HCT116 (cell line): ENCODE data around the gene RAB34. TPM values are rescaled to one million over a fixed set of nuclear protein-coding genes. Genes with fewer than 3 reads are reported as not detected.

Experiments
- ATAC-seq: fragments of 200-7000 bp; cut with Tn5 transposase; 2 replicates; pipeline ENCODE4 v1.9.1; 2020; ENCODE audit warnings: mild to moderate bottlenecking, moderate library complexity
- BruUV-seq: library from RNA; stranded (reverse); fragments of 400-500 nt; replicated peaks from 2 replicates; lab custom pipeline; 2021; lab: Mats Ljungman, UMichigan
- CTCF ChIA-PET: fragments of 300-600 bp; sonication (Branson Sonifier 250); formaldehyde crosslinking; loops from one replicate; lab custom pipeline; 2021; ENCODE audit warnings: antibody characterized with exemption; lab: Charles Lee
- POLR2A ChIA-PET: fragments of 300-600, 350-600 bp; sonication (Branson Sonifier 250); formaldehyde crosslinking; loops from one replicate; lab custom pipeline; 2021; ENCODE audit warnings: antibody characterized with exemption; lab: Charles Lee
- RAD21 ChIA-PET, 2 experiments: fragments of 300-600 bp; sonication (Branson Sonifier 250); formaldehyde crosslinking; loops; one replicate each; lab custom pipeline; 2023; ENCODE audit warnings: low total read pairs in 2 of 2; ENCODE audit not compliant: uncharacterized antibody in 2 of 2, unreplicated experiment in 2 of 2, low non-redundant PET in 1 of 2; lab: Charles Lee
- DNase-seq: peaks from one replicate; pipeline ENCODE4 v3.0.0-alpha.2; 2010; ENCODE audit warnings: low read depth, low spot score
- H2AFZ ChIP-seq: fragments of 200-600 bp; shearing (Covaris generic), sonication (generic); 2 replicates; pipeline ENCODE4 v1.6.1; 2017; ENCODE audit warnings: low read depth, mixed run types, mixed read lengths, antibody characterized with exemption, low read length; ENCODE audit not compliant: poor library complexity, severe bottlenecking
- H3K27ac ChIP-seq: 2 replicates; pipeline ENCODE4 v1.5.1; 2012; ENCODE audit warnings: low read depth, low read length
- H3K27me3 ChIP-seq: fragments of 200-600 bp; sonication (generic); 2 replicates; pipeline ENCODE4 v1.6.1; 2016; ENCODE audit warnings: mixed run types, low read length, mixed read lengths; ENCODE audit not compliant: insufficient read depth
- H3K36me3 ChIP-seq, 2 experiments: fragments of 200-500 bp in 1 of 2; fragments of 200-600 bp in 1 of 2; sonication (Bioruptor generic) in 1 of 2; sonication (generic) in 1 of 2; 2 replicates each; pipeline versions ENCODE4 v1.5.1 to v1.6.1; 2014 to 2016; ENCODE audit warnings: low read length in 2 of 2, inconsistent platforms in 1 of 2, mixed read lengths in 1 of 2, mixed run types in 1 of 2; ENCODE audit not compliant: insufficient read depth in 2 of 2, control insufficient read depth in 1 of 2
- H3K4me1 ChIP-seq, 2 experiments: fragments of 200-600 bp in 1 of 2; sonication (generic) in 1 of 2; 2 replicates each; pipeline versions ENCODE4 v1.5.1 to v1.6.1; 2012 to 2017; ENCODE audit warnings: low read length in 2 of 2, inconsistent platforms in 1 of 2, mild to moderate bottlenecking in 1 of 2, mixed read lengths in 1 of 2, mixed run types in 1 of 2, moderate library complexity in 1 of 2; ENCODE audit not compliant: insufficient read depth in 2 of 2, control insufficient read depth in 1 of 2
- H3K4me2 ChIP-seq: fragments of 200-600 bp; sonication (generic); 2 replicates; pipeline ENCODE4 v1.6.1; 2017; ENCODE audit warnings: mixed run types, low read length, mixed read lengths
- H3K4me3 ChIP-seq, 2 experiments: fragments of 200-600 bp in 1 of 2; sonication (generic) in 1 of 2; replicated peaks in 1 of 2; 2 replicates each; pipeline ENCODE4 v1.5.1; 2011 to 2016; ENCODE audit warnings: low read length in 2 of 2, control low read depth in 1 of 2, low read depth in 1 of 2, mild to moderate bottlenecking in 1 of 2, mixed read lengths in 1 of 2, mixed run types in 1 of 2
- H3K79me2 ChIP-seq: fragments of 200-600 bp; sonication (generic); 2 replicates; pipeline ENCODE4 v1.6.1; 2017; ENCODE audit warnings: mild to moderate bottlenecking, mixed run types, low read length, moderate library complexity, mixed read lengths; ENCODE audit not compliant: insufficient read depth
- H3K9ac ChIP-seq: fragments of 200-600 bp; sonication (generic); 2 replicates; pipeline ENCODE4 v1.6.1; 2016; ENCODE audit warnings: low read length, mixed read lengths
- H3K9me2 ChIP-seq: fragments of 200-600 bp; sonication (generic), shearing (Covaris generic); 2 replicates; pipeline ENCODE4 v1.6.1; 2017; ENCODE audit warnings: mixed run types, mild to moderate bottlenecking, moderate library complexity; ENCODE audit not compliant: insufficient read depth
- H3K9me3 ChIP-seq, 2 experiments: fragments of 200-500 bp in 1 of 2; fragments of 200-600 bp in 1 of 2; sonication (Bioruptor generic) in 1 of 2; sonication (generic) in 1 of 2; 2 replicates each; pipeline ENCODE4 v1.6.1; 2014 to 2017; ENCODE audit warnings: low read length in 2 of 2, mixed read lengths in 2 of 2, inconsistent platforms in 1 of 2, low read depth in 1 of 2, mild to moderate bottlenecking in 1 of 2, mixed run types in 1 of 2, moderate library complexity in 1 of 2; ENCODE audit not compliant: control insufficient read depth in 1 of 2, insufficient read depth in 1 of 2
- H4K20me1 ChIP-seq: fragments of 200-600 bp; sonication (generic), shearing (Covaris generic); 2 replicates; pipeline ENCODE4 v1.6.1; 2017; ENCODE audit warnings: mixed run types, mild to moderate bottlenecking, moderate library complexity; ENCODE audit not compliant: insufficient read depth
- ATF3 ChIP-seq: IDR thresholded peaks from 2 replicates; pipeline ENCODE4 v1.6.1; 2012
- CEBPB ChIP-seq: IDR thresholded peaks from 2 replicates; pipeline ENCODE4 v1.6.1; 2012; ENCODE audit warnings: low read depth
- CTCF ChIP-seq, 3 experiments: fragments of 200-600 bp in 1 of 3; sonication (generic) in 1 of 3; IDR thresholded peaks in 2 of 3; conservative IDR thresholded peaks in 1 of 3; 2 replicates each; pipeline ENCODE4 v1.5.1; 2012 to 2017; ENCODE audit warnings: low read depth in 2 of 3, low read length in 2 of 3, antibody characterized with exemption in 1 of 3, borderline replicate concordance in 1 of 3, control low read depth in 1 of 3, mild to moderate bottlenecking in 1 of 3, mixed read lengths in 1 of 3, mixed run types in 1 of 3, moderate library complexity in 1 of 3; ENCODE audit not compliant: insufficient read depth in 1 of 3
- EGR1 ChIP-seq: IDR thresholded peaks from 2 replicates; pipeline ENCODE4 v1.6.1; 2012; ENCODE audit warnings: low read depth
- MAX ChIP-seq: IDR thresholded peaks from 2 replicates; pipeline ENCODE4 v1.6.1; 2012
- ZNF274 ChIP-seq: fragments of 200-500 bp; sonication (Bioruptor generic); IDR thresholded peaks from 2 replicates; pipeline ENCODE4 v1.6.1; 2014; ENCODE audit warnings: mild to moderate bottlenecking, low read depth, low read length, inconsistent platforms
- intact Hi-C: fragments of 100-400 bp; cut with micrococcal nuclease; formaldehyde crosslinking; loops from 2 replicates; pipeline ENCODE4 v1.10.0; 2022
- total RNA-seq: library from RNA; stranded (reverse); gene quantifications from one replicate; pipeline ENCODE4 v1.2.1, GENCODE V29; 2021; ENCODE audit not compliant: unreplicated experiment

Gene RAB34
- total RNA-seq, 1 experiment from 2014 or later, result 0.59 TPM

GRCh38 chr17:28737770-28738679 lies 20.4 kb upstream of the RAB34 start:
- TF ChIP-seq CEBPB (no peak), EGR1 (no peak), MAX (peak; percentile 67), ZNF274 (no peak), ATF3 (no peak), CTCF (IDR thresholded peaks at IDR 0.05 in 2 of 3, conservative IDR thresholded peaks at IDR 0.05 in 1 of 3; ENCODE audit: borderline replicate concordance in 1 of 3, insufficient read depth in 1 of 3, low read depth in 2 of 3, low read length in 2 of 3) (no peak)
- BruUV-seq, result no TSS peak
- H3K36me3 ChIP-seq, result no peaks in the 10 kb centered on the region
- H3K4me2 ChIP-seq, result no peak overlapping the region
- H3K4me3 ChIP-seq, result no peak overlapping the region
- H3K9me3 ChIP-seq, result no peaks in the 10 kb centered on the region
- ATAC-seq, result no peak
- no peak overlapping the region for H2AFZ ChIP-seq
- no peaks in the 10 kb centered on the region for H3K9me2 ChIP-seq
- no peak overlapping the region for H3K9ac ChIP-seq
- peaks cover 22 to 33% of the 10 kb centered on the region in 2 experiments for H3K4me1 ChIP-seq
- ChIA-PET CTCF (no interaction called here), RAD21 (no interaction called here), POLR2A (no interaction called here)
- no peaks in the 10 kb centered on the region for H3K27me3 ChIP-seq
- no peaks in the 10 kb centered on the region for H3K79me2 ChIP-seq
- no peak for DNase-seq
- H3K27ac ChIP-seq, result peak overlapping the region; percentile 22; the same call in 1 of the 2 replicates
- no peaks in the 10 kb centered on the region for H4K20me1 ChIP-seq
- intact Hi-C loops, result no loop called here
